Trophoblast cell (in vitro differentiated cells and primary cell): ENCODE results near the gene EIF4A2.

ENCODE experiments used
- DNase-seq, 2 donors: peaks; one replicate each; pipeline ENCODE4 v3.0.0-alpha.2; 2016
- H2AFZ ChIP-seq: 2 replicates; pipeline ENCODE4 v1.6.1; 2013; ENCODE audit warnings: low read length, moderate library complexity, mild to moderate bottlenecking; ENCODE audit not compliant: insufficient read depth, poor library complexity
- H2AK5ac ChIP-seq: 2 replicates; pipeline ENCODE4 v1.6.1; 2013; ENCODE audit warnings: mild to moderate bottlenecking, low read length
- H2BK120ac ChIP-seq: 2 replicates; pipeline ENCODE4 v1.6.1; 2013; ENCODE audit warnings: low read length, mild to moderate bottlenecking, moderate library complexity; ENCODE audit not compliant: insufficient read depth, poor library complexity
- H2BK12ac ChIP-seq: 2 replicates; pipeline ENCODE4 v1.6.1; 2013; ENCODE audit warnings: mild to moderate bottlenecking, low read length, moderate library complexity
- H2BK5ac ChIP-seq: 2 replicates; pipeline ENCODE4 v1.6.1; 2013; ENCODE audit warnings: low read length, low read depth, moderate library complexity, mild to moderate bottlenecking; ENCODE audit not compliant: poor library complexity
- H3K14ac ChIP-seq: 2 replicates; pipeline ENCODE4 v1.6.1; 2013; ENCODE audit warnings: mild to moderate bottlenecking, low read length
- H3K18ac ChIP-seq: 2 replicates; pipeline ENCODE4 v1.6.1; 2013; ENCODE audit warnings: mild to moderate bottlenecking, low read length
- H3K23ac ChIP-seq: 2 replicates; pipeline ENCODE4 v1.6.1; 2013; ENCODE audit warnings: low read length
- H3K27ac ChIP-seq: 2 replicates; pipeline ENCODE4 v1.5.1; 2013; ENCODE audit warnings: low read depth, mild to moderate bottlenecking, inconsistent platforms, low read length, moderate library complexity
- H3K27me3 ChIP-seq: 2 replicates; pipeline ENCODE4 v1.6.1; 2013; ENCODE audit warnings: inconsistent platforms, mild to moderate bottlenecking, low read length, moderate library complexity; ENCODE audit not compliant: insufficient read depth
- H3K36me3 ChIP-seq, 2 experiments: 1 replicate in 1 of 2; 2 replicates in 1 of 2; pipeline ENCODE4 v1.6.1; 2013; ENCODE audit warnings: low read length in 2 of 2, mild to moderate bottlenecking in 2 of 2, moderate library complexity in 1 of 2; ENCODE audit not compliant: insufficient read depth in 2 of 2, control insufficient read depth in 1 of 2
- H3K4ac ChIP-seq: 2 replicates; pipeline ENCODE4 v1.6.1; 2013; ENCODE audit warnings: low read depth, mild to moderate bottlenecking, low read length, moderate library complexity
- H3K4me1 ChIP-seq, 2 experiments: 1 replicate in 1 of 2; 2 replicates in 1 of 2; pipeline ENCODE4 v1.6.1; 2013; ENCODE audit warnings: low read length in 2 of 2, mild to moderate bottlenecking in 2 of 2, moderate library complexity in 1 of 2; ENCODE audit not compliant: insufficient read depth in 2 of 2, control insufficient read depth in 1 of 2
- H3K4me2 ChIP-seq: 2 replicates; pipeline ENCODE4 v1.6.1; 2013; ENCODE audit warnings: inconsistent platforms, mild to moderate bottlenecking, low read length, moderate library complexity
- H3K4me3 ChIP-seq: 2 replicates; pipeline ENCODE4 v1.5.1; 2013; ENCODE audit warnings: mild to moderate bottlenecking, low read depth, low read length, inconsistent platforms
- H3K79me1 ChIP-seq: one replicate; pipeline ENCODE4 v1.6.1; 2013; ENCODE audit warnings: low read length
- H3K79me2 ChIP-seq: 2 replicates; pipeline ENCODE4 v1.6.1; 2013; ENCODE audit warnings: low read length, mild to moderate bottlenecking; ENCODE audit not compliant: control insufficient read depth, insufficient read depth, poor library complexity
- H3K9ac ChIP-seq: 2 replicates; pipeline ENCODE4 v1.6.1; 2013; ENCODE audit warnings: mild to moderate bottlenecking, low read length
- H3K9me3 ChIP-seq: 2 replicates; pipeline ENCODE4 v1.6.1; 2013; ENCODE audit warnings: low read depth, mild to moderate bottlenecking, control low read depth, inconsistent platforms, low read length; ENCODE audit not compliant: insufficient read depth
- H4K12ac ChIP-seq: 2 replicates; pipeline ENCODE4 v1.6.1; 2013; ENCODE audit warnings: low read depth, mild to moderate bottlenecking, low read length, moderate library complexity
- H4K8ac ChIP-seq: 2 replicates; pipeline ENCODE4 v1.6.1; 2013; ENCODE audit warnings: low read depth, mild to moderate bottlenecking, low read length, moderate library complexity
- H4K91ac ChIP-seq: one replicate; pipeline ENCODE4 v1.6.1; 2013; ENCODE audit warnings: low read depth, mild to moderate bottlenecking, low read length, moderate library complexity
- WGBS: extraction: QIAGEN DNeasy Blood & Tissue Kit; methylation state at CpG from one replicate; pipeline ENCODE4 v1.1.7; 2013; ENCODE audit warnings: missing lambda C conversion rate; ENCODE audit not compliant: insufficient read length, insufficient coverage; ENCODE audit errors: extremely low coverage; 5-methylcytosine and 5-hydroxymethylcytosine counted together

The EIF4A2 gene

GRCh38 chr3:186826410-186826975, 43.1 kb downstream of the EIF4A2 start:
- Histone ChIP-seq H3K23ac (no peak overlapping the region), H4K12ac (no peak overlapping the region), H3K4me1 (peaks cover 3 to 4% of the 10 kb centered on the region in 2 experiments), H3K4me2 (no peak overlapping the region), H4K91ac (no peak overlapping the region), H3K27ac (no peak overlapping the region), H3K36me3 (no peaks in the 10 kb centered on the region), H3K4ac (no peak overlapping the region), H3K14ac (no peak overlapping the region), H2BK5ac (no peak overlapping the region), H4K8ac (no peak overlapping the region), H2BK120ac (no peak overlapping the region), H2AFZ (no peak overlapping the region), H3K9me3 (peaks cover 2% of the 10 kb centered on the region), H3K27me3 (peaks cover 28% of the 10 kb centered on the region), H3K79me1 (peaks cover 3% of the 10 kb centered on the region), H3K18ac (no peak overlapping the region), H3K4me3 (no peak overlapping the region), H3K79me2 (peaks cover 4% of the 10 kb centered on the region), H3K9ac (no peak overlapping the region), H2BK12ac (no peak overlapping the region), H2AK5ac (no peak overlapping the region)
- no CpG with 5 or more reads among the region's 14 CpGs for WGBS
- DNase-seq = no peak

- Histone ChIP-seq H3K4ac (no peak overlapping the region), H3K14ac (peak overlapping the region; percentile 73), H3K79me1 (peaks cover 3% of the 10 kb centered on the region), H3K9ac (peak overlapping the region; percentile 64), H3K4me2 (peak overlapping the region; percentile 99), H2BK120ac (no peak overlapping the region), H2AK5ac (no peak overlapping the region), H3K18ac (peak overlapping the region; percentile 51), H3K4me3 (peak overlapping the region; percentile 72), H3K4me1 (peaks cover 3 to 4% of the 10 kb centered on the region in 2 experiments), H3K36me3 (no peaks in the 10 kb centered on the region), H3K79me2 (peaks cover 4% of the 10 kb centered on the region), H2BK12ac (no peak overlapping the region), H3K27ac (no peak overlapping the region), H3K27me3 (peaks cover 28% of the 10 kb centered on the region), H2AFZ (peak overlapping the region; percentile 88), H3K9me3 (peaks cover 2% of the 10 kb centered on the region), H2BK5ac (no peak overlapping the region), H3K23ac (no peak overlapping the region), H4K12ac (no peak overlapping the region), H4K8ac (peak overlapping the region; percentile 80), H4K91ac (peak overlapping the region; percentile 43)
- WGBS = no CpG with 5 or more reads among the region's 80 CpGs
- peak; percentile 83 to 95 for DNase-seq
Measured at GRCh38 chr3:186826976-186827857, 43.8 kb downstream of the EIF4A2 start.

- no peak overlapping the region for H2BK120ac ChIP-seq
- WGBS = no CpG with 5 or more reads among the region's 5 CpGs
Measured at GRCh38 chr3:186828340-186828739, 45.0 kb downstream of the EIF4A2 start.

GRCh38 chr3:186831798-186832197, 48.4 kb downstream of the EIF4A2 start:
- H2AK5ac ChIP-seq = no peak overlapping the region
- no peak overlapping the region for H4K91ac ChIP-seq
- no peak overlapping the region for H3K23ac ChIP-seq
- H3K4me2 ChIP-seq = no peak overlapping the region
- no peak overlapping the region for H3K9ac ChIP-seq
- no peak overlapping the region for H3K27ac ChIP-seq
- no CpG with 5 or more reads among the region's 4 CpGs for whole genome bisulfite sequencing
- no peaks in the 10 kb centered on the region for H3K9me3 ChIP-seq
- H3K4me3 ChIP-seq = no peak overlapping the region
- no peak overlapping the region for H2AFZ ChIP-seq
- no peak overlapping the region for H4K8ac ChIP-seq
- no peak overlapping the region for H3K14ac ChIP-seq
- H2BK5ac ChIP-seq = no peak overlapping the region
- H3K4ac ChIP-seq = no peak overlapping the region
- DNase-seq = no peak
- H4K12ac ChIP-seq = no peak overlapping the region
- peaks cover 5% of the 10 kb centered on the region for H3K27me3 ChIP-seq
- peaks cover 3% of the 10 kb centered on the region for H3K79me1 ChIP-seq
- no peaks in the 10 kb centered on the region for H3K4me1 ChIP-seq
- no peak overlapping the region for H2BK120ac ChIP-seq
- H3K18ac ChIP-seq = no peak overlapping the region
- no peak overlapping the region for H2BK12ac ChIP-seq
- H3K36me3 ChIP-seq = no peaks in the 10 kb centered on the region
- H3K79me2 ChIP-seq = peaks cover 4% of the 10 kb centered on the region

More at GRCh38 chr3:186828340-186828739, 45.0 kb downstream of the EIF4A2 start:
- Histone ChIP-seq H3K9me3 (peaks cover 2% of the 10 kb centered on the region), H3K4me1 (peaks cover 3 to 4% of the 10 kb centered on the region in 2 experiments), H3K4me2 (no peak overlapping the region), H2AK5ac (no peak overlapping the region), H3K27ac (no peak overlapping the region), H3K27me3 (peaks cover 28% of the 10 kb centered on the region), H3K23ac (no peak overlapping the region), H3K9ac (no peak overlapping the region), H3K14ac (no peak overlapping the region), H3K4me3 (no peak overlapping the region), H3K18ac (no peak overlapping the region), H4K91ac (no peak overlapping the region), H4K8ac (no peak overlapping the region), H2BK5ac (no peak overlapping the region), H2BK12ac (no peak overlapping the region), H3K4ac (no peak overlapping the region), H2AFZ (no peak overlapping the region), H4K12ac (no peak overlapping the region), H3K79me1 (peaks cover 3% of the 10 kb centered on the region), H3K36me3 (no peaks in the 10 kb centered on the region), H3K79me2 (peaks cover 4% of the 10 kb centered on the region)
- no peak for DNase-seq
